Upper lobe of right lung (tissue), 1 donor: ENCODE data around the gene STRBP. TPM values are rescaled to one million over a fixed set of nuclear protein-coding genes. Genes with fewer than 3 reads are reported as not detected.

Experiments
- ATAC-seq: fragments of 200-7000 bp; cut with Tn5 transposase; one replicate; pipeline ENCODE4 v1.9.1; 2020; ENCODE audit warnings: mild to moderate bottlenecking, moderate library complexity
- DNase-seq: peaks from one replicate; pipeline ENCODE4 v3.0.0-alpha.2; 2020
- H3K27ac ChIP-seq: fragments of 200-600 bp; one replicate; pipeline ENCODE4 v1.8.0; 2022
- H3K27me3 ChIP-seq: fragments of 200-600 bp; one replicate; pipeline ENCODE4 v1.8.0; 2022; ENCODE audit warnings: mild to moderate bottlenecking
- H3K36me3 ChIP-seq: fragments of 200-600 bp; one replicate; pipeline ENCODE4 v1.8.0; 2022
- H3K4me1 ChIP-seq: fragments of 200-600 bp; one replicate; pipeline ENCODE4 v1.8.0; 2022
- H3K4me3 ChIP-seq: fragments of 200-600 bp; one replicate; pipeline ENCODE4 v1.8.0; 2022; ENCODE audit warnings: mild to moderate bottlenecking
- H3K9me3 ChIP-seq: fragments of 200-600 bp; one replicate; pipeline ENCODE4 v1.8.0; 2022
- CTCF ChIP-seq: fragments of 200-600 bp; IDR thresholded peaks from one replicate; pipeline ENCODE4 v1.8.0; 2022; ENCODE audit warnings: antibody characterized with exemption
- intact Hi-C: fragments of 100-400 bp; cut with DNase I; formaldehyde crosslinking; loops from one replicate; pipeline ENCODE4 v1.11.0; 2022
- total RNA-seq: library from RNA; stranded (reverse); fragmentation: NEBNext Ultra II Directional; extraction: Animal tissue kit (Norgen Biotek cat#: 25700); gene quantifications from one replicate; pipeline ENCODE4 v1.2.1, GENCODE V29; 2021
- donor health status: DM: no; HTN: yes; CAD: no; lungs with severe emphysema.

The STRBP gene
- total RNA-seq, 1 donor from 2014 or later, result 24.7 TPM

- Histone ChIP-seq H3K27me3 (no peaks in the 10 kb centered on the region), H3K4me1 (no peaks in the 10 kb centered on the region), H3K36me3 (peaks cover 6% of the 10 kb centered on the region), H3K4me3 (no peak overlapping the region), H3K27ac (no peak overlapping the region), H3K9me3 (no peaks in the 10 kb centered on the region)
- ATAC-seq, result no peak
- DNase-seq, result no peak
- no peak for TF ChIP-seq CTCF
- intact Hi-C loops, result no loop called here
These were observed 105.5 kb downstream of the STRBP start for GRCh38 chr9:123162791-123163345.

GRCh38 chr9:123162360-123162759 lies 106.0 kb downstream of the STRBP start:
- intact Hi-C loops, result no loop called here
- no peaks in the 10 kb centered on the region for H3K27me3 ChIP-seq
- H3K27ac ChIP-seq, result no peak overlapping the region
- ATAC-seq (no peak), DNase-seq (no peak)
- H3K36me3 ChIP-seq, result peaks cover 7% of the 10 kb centered on the region
- no peaks in the 10 kb centered on the region for H3K9me3 ChIP-seq
- no peak overlapping the region for H3K4me3 ChIP-seq
- no peaks in the 10 kb centered on the region for H3K4me1 ChIP-seq
- TF ChIP-seq CTCF, result no peak

GRCh38 chr9:123157221-123157620 lies 111.2 kb downstream of the STRBP start:
- DNase-seq (no peak), ATAC-seq (no peak)
- peaks cover 7% of the 10 kb centered on the region for H3K36me3 ChIP-seq
- no peak for TF ChIP-seq CTCF
- H3K9me3 ChIP-seq, result no peaks in the 10 kb centered on the region
- H3K4me1 ChIP-seq, result no peaks in the 10 kb centered on the region
- no peak overlapping the region for H3K4me3 ChIP-seq
- H3K27me3 ChIP-seq, result no peaks in the 10 kb centered on the region
- no peak overlapping the region for H3K27ac ChIP-seq
- intact Hi-C loops, result no loop called here

- H3K4me1 ChIP-seq, result no peaks in the 10 kb centered on the region
- TF ChIP-seq CTCF, result no peak
- DNase-seq, result no peak
- H3K9me3 ChIP-seq, result no peaks in the 10 kb centered on the region
- no peaks in the 10 kb centered on the region for H3K36me3 ChIP-seq
- H3K27me3 ChIP-seq, result no peaks in the 10 kb centered on the region
- no peak for ATAC-seq
- H3K4me3 ChIP-seq, result no peak overlapping the region
- intact Hi-C loops, result no loop called here
- no peak overlapping the region for H3K27ac ChIP-seq
These were observed 117.5 kb downstream of the STRBP start for GRCh38 chr9:123150708-123151503.

GRCh38 chr9:123149067-123149466 lies 119.3 kb downstream of the STRBP start:
- no peak for TF ChIP-seq CTCF
- Histone ChIP-seq H3K36me3 (no peaks in the 10 kb centered on the region), H3K9me3 (no peaks in the 10 kb centered on the region), H3K27ac (no peak overlapping the region), H3K4me3 (no peak overlapping the region), H3K27me3 (no peaks in the 10 kb centered on the region), H3K4me1 (no peaks in the 10 kb centered on the region)
- intact Hi-C loops, result no loop called here
- ATAC-seq (no peak), DNase-seq (no peak)
